Thyroid gland (tissue), 4 donors: ENCODE measurements around the gene TENT5C. TPM values are rescaled to one million over a fixed set of nuclear protein-coding genes. Genes with fewer than 3 reads are reported as not detected.

ENCODE experiments used
- DNase-seq, 2 donors: peaks; one replicate each; pipeline ENCODE4 v3.0.0-alpha.2; 2019
- H3K27ac ChIP-seq, 3 donors: fragments of 200-600 bp; sonication (generic); 1 replicate in 2 of 3; 2 replicates in 1 of 3; pipeline ENCODE4 v1.5.1; 2016 to 2019; ENCODE audit warnings: mild to moderate bottlenecking in 1 of 3, moderate library complexity in 1 of 3
- H3K27me3 ChIP-seq: fragments of 200-600 bp; sonication (generic); one replicate; pipeline ENCODE4 v1.5.1; 2019
- H3K36me3 ChIP-seq, 2 donors: fragments of 200-600 bp; sonication (generic); one replicate each; pipeline ENCODE4 v1.5.1; 2016 to 2019
- H3K4me1 ChIP-seq, 2 donors: fragments of 200-600 bp; sonication (generic); one replicate each; pipeline ENCODE4 v1.5.1; 2017 to 2019
- H3K4me3 ChIP-seq, 3 donors: fragments of 200-600 bp; sonication (generic); replicated peaks in 1 of 3; 1 replicate in 2 of 3; 2 replicates in 1 of 3; pipeline ENCODE4 v1.5.1; 2016; ENCODE audit warnings: mild to moderate bottlenecking in 1 of 3
- H3K9me3 ChIP-seq: fragments of 200-600 bp; sonication (generic); one replicate; pipeline ENCODE4 v1.5.1; 2017
- CTCF ChIP-seq, 6 experiments: fragments of 200-600 bp in 3 of 6; fragments of 450-650 bp in 3 of 6; sonication (generic) in 3 of 6; IDR thresholded peaks; one replicate each; pipeline ENCODE4 v1.5.1; 2016 to 2019; ENCODE audit warnings: antibody characterized with exemption in 6 of 6, mild to moderate bottlenecking in 2 of 6, inconsistent platforms in 1 of 6, moderate library complexity in 1 of 6
- POLR2A ChIP-seq, 2 donors: fragments of 450-650 bp; IDR thresholded peaks; one replicate each; pipeline ENCODE4 v1.6.1; 2017; ENCODE audit warnings: antibody characterized with exemption in 2 of 2, mild to moderate bottlenecking in 2 of 2, moderate library complexity in 1 of 2
- WGBS, 2 donors: methylation state at CpG; one replicate each; pipeline ENCODE4 v1.1.5; 2017; 5-methylcytosine and 5-hydroxymethylcytosine counted together
- intact Hi-C: fragments of 100-400 bp; cut with DNase I; formaldehyde crosslinking; loops from one replicate; pipeline ENCODE4 v1.15.1; 2023
- total RNA-seq, 4 donors: library from RNA; depleted of rRNA; stranded (reverse); fragments of >200 nt; gene quantifications; one replicate each; pipeline ENCODE4 v1.2.3, GENCODE V29; 2016

TENT5C gene
- total RNA-seq, 4 donors from 2014 or later, result 14.8 to 30.4 (median 22.2) TPM

GRCh38 chr1:117652421-117652820, 46.6 kb downstream of the TENT5C start:
- 92 to 97% methylated on average over 2 of the region's 2 CpGs for WGBS, 2 donors
- no peaks in the 10 kb centered on the region for H3K36me3 ChIP-seq

DNA sequence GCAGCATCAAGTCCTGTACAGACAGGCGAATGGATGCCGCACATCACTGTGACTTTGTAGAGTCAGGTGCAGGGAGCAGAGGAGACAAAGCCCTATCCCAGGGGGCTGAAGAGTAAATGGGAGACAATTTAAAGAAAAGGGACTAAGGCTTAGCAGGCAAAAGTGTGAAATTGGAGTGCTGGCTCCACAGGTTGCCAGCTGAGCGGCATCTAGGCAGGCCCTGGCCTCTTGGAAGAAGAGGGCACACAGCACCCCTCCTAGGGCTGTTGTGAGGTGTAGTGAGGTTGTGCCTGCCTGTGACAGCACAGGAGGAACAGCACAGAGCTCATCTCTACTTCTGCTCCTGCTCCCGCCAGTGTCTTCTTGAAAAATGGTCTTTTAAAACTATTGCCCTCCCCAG, 47.3 kb downstream of the TENT5C start:
- Histone ChIP-seq H3K27me3 (no peaks in the 10 kb centered on the region), H3K4me1 (no peaks in the 10 kb centered on the region), H3K27ac (no peak overlapping the region), H3K36me3 (no peaks in the 10 kb centered on the region), H3K4me3 (no peak overlapping the region), H3K9me3 (no peaks in the 10 kb centered on the region)
- DNase-seq, result no peak
- WGBS, 2 donors, result 93 to 97% methylated on average over 4 of the region's 4 CpGs
- intact Hi-C loops, result no loop called here
- TF ChIP-seq POLR2A (IDR thresholded peaks at IDR 0.05), result no peak
- no peak for TF ChIP-seq CTCF (IDR thresholded peaks at IDR 0.05)

More at GRCh38 chr1:117652421-117652820, 46.6 kb downstream of the TENT5C start:
- DNase-seq, result no peak
- intact Hi-C loops, result no loop called here
- Histone ChIP-seq H3K27ac (no peak overlapping the region), H3K4me3 (no peak overlapping the region), H3K9me3 (no peaks in the 10 kb centered on the region), H3K4me1 (no peaks in the 10 kb centered on the region), H3K27me3 (no peaks in the 10 kb centered on the region)
- TF ChIP-seq CTCF (IDR thresholded peaks at IDR 0.05) (no peak), POLR2A (IDR thresholded peaks at IDR 0.05) (no peak)

DNA sequence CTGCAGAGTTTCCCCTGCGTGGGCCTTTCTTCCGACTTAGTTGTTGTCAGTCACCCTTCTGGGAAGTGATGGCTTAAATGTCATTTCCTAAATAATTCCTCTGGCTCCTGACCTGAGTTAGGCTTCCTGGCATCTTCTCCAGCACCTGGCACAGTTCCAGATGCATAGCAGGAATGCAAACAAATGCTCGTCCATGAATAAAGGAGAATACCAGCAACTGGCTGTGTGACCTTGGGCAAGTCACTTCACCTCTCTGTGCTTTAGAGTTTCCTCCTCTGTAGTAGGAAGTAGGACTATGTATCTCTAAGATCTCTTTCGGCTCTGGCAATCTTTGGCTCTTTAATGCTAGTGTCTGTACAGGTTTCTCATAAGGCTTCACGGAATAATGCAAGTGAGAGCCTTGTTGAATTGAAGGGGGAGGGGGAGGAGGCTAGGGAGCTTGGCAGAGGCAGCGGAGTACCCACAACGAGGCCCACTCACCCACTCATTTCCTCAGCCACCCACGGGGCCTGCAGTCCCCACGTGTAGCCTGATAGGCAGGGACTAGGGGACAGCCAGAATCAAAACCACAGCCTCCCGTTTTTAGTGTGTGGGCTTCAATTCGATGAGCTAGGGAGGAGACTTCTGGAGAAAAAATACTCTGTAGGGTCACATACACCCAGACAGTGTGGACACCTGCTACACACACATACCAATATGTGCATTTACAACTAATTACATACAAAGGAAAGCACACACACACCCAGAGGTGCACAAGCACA, 48.1 kb downstream of the TENT5C start:
- no peaks in the 10 kb centered on the region for H3K4me1 ChIP-seq
- no peak for TF ChIP-seq CTCF (IDR thresholded peaks at IDR 0.05)
- no peak for TF ChIP-seq POLR2A (IDR thresholded peaks at IDR 0.05)
- intact Hi-C loops, result no loop called here
- no peaks in the 10 kb centered on the region for H3K36me3 ChIP-seq
- no peak overlapping the region for H3K27ac ChIP-seq
- DNase-seq, result no peak
- no peak overlapping the region for H3K4me3 ChIP-seq
- H3K27me3 ChIP-seq, result no peaks in the 10 kb centered on the region
- no peaks in the 10 kb centered on the region for H3K9me3 ChIP-seq
- WGBS, 2 donors, result 47 to 57% methylated on average over 11 of the region's 11 CpGs

DNA sequence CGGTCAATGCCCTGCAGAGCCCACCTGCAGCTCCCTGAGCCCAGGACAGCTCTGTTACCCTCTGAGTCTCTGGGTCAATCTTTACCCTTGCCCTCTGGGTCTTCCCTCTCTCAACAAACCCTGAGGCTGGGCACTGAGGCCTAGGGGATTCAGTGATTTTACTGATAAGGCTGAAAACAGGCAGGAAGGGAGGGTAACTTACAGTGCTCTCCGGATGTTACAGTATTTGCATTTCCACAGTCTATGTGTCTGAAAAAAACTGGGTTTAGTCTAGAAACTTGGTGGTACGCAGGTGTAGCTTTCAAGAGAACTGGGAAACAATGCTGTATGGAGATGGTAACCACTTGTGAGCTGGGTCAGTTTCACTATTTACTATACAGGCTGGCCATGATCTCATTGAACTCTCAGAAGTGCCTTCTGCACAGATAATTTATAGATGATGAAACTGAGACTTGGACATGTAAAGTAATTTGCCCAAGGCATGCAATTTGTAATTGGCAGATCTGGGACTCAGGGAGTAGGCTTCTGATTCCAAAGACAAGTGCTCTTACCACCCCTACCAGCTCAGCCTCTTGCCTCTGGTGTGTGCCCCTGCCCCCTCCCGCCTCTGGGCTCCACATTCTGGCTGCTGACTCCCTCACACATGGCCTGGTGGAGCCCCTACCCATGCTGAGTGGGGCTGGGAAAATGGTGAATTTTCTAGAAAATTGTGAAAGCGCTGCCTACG, 48.8 kb downstream of the TENT5C start:
- TF ChIP-seq POLR2A (IDR thresholded peaks at IDR 0.05), result no peak
- TF ChIP-seq CTCF (IDR thresholded peaks at IDR 0.05), result no peak
- Histone ChIP-seq H3K27me3 (no peaks in the 10 kb centered on the region), H3K4me1 (no peaks in the 10 kb centered on the region), H3K4me3 (no peak overlapping the region), H3K27ac (no peak overlapping the region), H3K9me3 (no peaks in the 10 kb centered on the region), H3K36me3 (no peaks in the 10 kb centered on the region)
- DNase-seq, result no peak
- intact Hi-C loops, result no loop called here
- WGBS, 2 donors, result 81 to 88% methylated on average over 6 of the region's 6 CpGs

GRCh38 chr1:117655220-117655577, 49.4 kb downstream of the TENT5C start:
- DNase-seq, result no peak
- H3K27ac ChIP-seq, result no peak overlapping the region
- intact Hi-C loops, result no loop called here
- H3K4me1 ChIP-seq, result no peaks in the 10 kb centered on the region
- 87 to 89% methylated on average over 12 of the region's 12 CpGs for WGBS, 2 donors
- no peaks in the 10 kb centered on the region for H3K27me3 ChIP-seq
- H3K36me3 ChIP-seq, result no peaks in the 10 kb centered on the region
- TF ChIP-seq CTCF (IDR thresholded peaks at IDR 0.05), result no peak
- no peaks in the 10 kb centered on the region for H3K9me3 ChIP-seq
- H3K4me3 ChIP-seq, result no peak overlapping the region
